Left ventricle myocardium superior (tissue), 1 donor: ENCODE measurements around the gene SLC10A7. TPM values are rescaled to one million over a fixed set of nuclear protein-coding genes. Genes with fewer than 3 reads are reported as not detected.

Source experiments
- ATAC-seq: fragments of 200-7000 bp; cut with Tn5 transposase; one replicate; pipeline ENCODE4 v1.9.1; 2020; ENCODE audit warnings: mild to moderate bottlenecking, moderate library complexity
- DNase-seq: peaks from one replicate; pipeline ENCODE4 v3.0.0-alpha.2; 2020
- intact Hi-C: fragments of 100-400 bp; cut with micrococcal nuclease; formaldehyde crosslinking; loops from one replicate; pipeline ENCODE4 v1.11.0; 2022
- long read RNA-seq: library from polyadenylated mRNA; unstranded; transcript quantifications from one replicate; pipeline ENCODE4 v2.0.0, GENCODE V29; 2021
- total RNA-seq: library from RNA; stranded (reverse); fragmentation: NEBNext Ultra II Directional; extraction: Animal tissue kit (Norgen Biotek cat#: 25700); gene quantifications from one replicate; pipeline ENCODE4 v1.2.1, GENCODE V29; 2021
- donor health status: DM: no; HTN: yes; CAD: no; lungs with severe emphysema.

The SLC10A7 gene, protein sequence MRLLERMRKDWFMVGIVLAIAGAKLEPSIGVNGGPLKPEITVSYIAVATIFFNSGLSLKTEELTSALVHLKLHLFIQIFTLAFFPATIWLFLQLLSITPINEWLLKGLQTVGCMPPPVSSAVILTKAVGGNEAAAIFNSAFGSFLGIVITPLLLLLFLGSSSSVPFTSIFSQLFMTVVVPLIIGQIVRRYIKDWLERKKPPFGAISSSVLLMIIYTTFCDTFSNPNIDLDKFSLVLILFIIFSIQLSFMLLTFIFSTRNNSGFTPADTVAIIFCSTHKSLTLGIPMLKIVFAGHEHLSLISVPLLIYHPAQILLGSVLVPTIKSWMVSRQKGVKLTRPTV
- 4.5 TPM for total RNA-seq
- long read RNA-seq, partial matches to known transcripts, result 0 of 2 reads
- long read RNA-seq, other reads (novel, unspliced or antisense), result 1 of 2 reads

DNA sequence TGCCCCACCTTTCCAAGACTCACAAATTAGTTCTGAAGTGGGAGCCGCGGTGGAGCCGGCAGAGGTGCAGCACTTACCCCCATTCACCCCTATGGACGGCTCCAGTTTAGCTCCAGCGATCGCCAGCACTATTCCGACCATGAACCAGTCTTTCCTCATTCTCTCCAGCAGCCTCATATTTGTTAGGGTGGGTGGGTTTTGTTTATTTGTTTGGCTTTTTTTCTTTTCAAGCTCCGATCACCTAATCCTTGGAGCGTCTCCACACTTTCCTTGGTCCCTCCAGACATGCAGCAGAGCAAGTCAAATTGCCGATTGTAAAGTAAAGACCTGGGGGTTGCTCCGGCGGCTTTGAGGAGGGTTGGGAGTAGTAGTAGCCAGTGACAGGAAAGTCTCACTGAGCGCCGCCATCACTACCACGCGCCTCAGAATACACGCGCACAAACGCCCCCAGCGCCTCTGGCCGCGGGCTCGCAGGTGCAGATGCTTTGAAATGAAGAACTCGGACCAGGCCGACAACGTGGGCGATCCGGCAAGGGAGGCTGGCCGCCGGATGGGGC, at the start of gene SLC10A7:
TSS of gene SLC10A7 (minus strand) at position 400 of the 557 bp plus-strand sequence. CDS start at position 177, 223 bp downstream.
- intact Hi-C loops, result loop anchor here (10.0 kb wide), 1 partner anchor 157 kb away; no protein-coding TSS in a partner anchor
- ATAC-seq, result peak; percentile 96
- peak; percentile 85 for DNase-seq

DNA sequence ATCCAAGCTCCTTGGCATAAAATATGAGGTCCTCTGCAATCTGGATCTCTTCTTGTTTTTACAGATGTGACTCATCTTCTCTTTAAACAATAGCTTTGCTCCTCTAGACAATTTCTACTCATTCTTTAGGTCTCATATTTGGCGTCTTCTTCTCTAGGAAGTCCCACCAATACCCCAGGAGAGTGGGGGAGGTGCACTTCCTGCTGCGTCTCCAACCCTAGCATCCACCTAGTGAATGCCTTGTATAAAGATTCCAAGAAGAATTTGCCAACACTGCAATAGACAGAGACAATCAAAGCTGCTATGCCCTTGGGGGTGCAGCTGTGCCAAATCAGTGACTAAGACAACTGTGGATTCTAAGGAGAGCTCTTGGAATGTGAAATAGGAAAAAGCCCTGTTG, 45.7 kb upstream of the SLC10A7 start:
- DNase-seq, result no peak
- intact Hi-C loops, result no loop called here

DNA sequence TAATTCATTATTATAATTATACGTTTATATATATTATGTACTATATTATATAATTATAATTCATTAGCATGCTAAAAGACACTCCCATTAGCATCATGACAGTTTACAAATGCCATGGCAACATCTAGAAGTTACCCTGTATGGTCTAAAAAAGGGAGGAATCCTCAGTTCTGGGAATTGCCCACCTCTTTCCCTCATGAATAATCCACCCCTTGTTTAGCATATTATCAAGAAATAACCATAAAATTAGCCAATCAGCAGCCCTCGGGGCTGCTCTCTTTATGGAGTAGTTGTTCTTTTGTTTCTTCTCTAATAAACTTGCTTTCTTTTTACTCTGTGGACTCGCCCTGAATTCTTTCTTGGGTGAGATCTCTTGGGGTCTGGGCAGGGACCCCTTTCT, 42.8 kb upstream of the SLC10A7 start:
- intact Hi-C loops, result no loop called here
- ATAC-seq, result no peak
- DNase-seq, result no peak

More for the DNA sequence above, 45.7 kb upstream of the SLC10A7 start:
- ATAC-seq, result no peak

DNA sequence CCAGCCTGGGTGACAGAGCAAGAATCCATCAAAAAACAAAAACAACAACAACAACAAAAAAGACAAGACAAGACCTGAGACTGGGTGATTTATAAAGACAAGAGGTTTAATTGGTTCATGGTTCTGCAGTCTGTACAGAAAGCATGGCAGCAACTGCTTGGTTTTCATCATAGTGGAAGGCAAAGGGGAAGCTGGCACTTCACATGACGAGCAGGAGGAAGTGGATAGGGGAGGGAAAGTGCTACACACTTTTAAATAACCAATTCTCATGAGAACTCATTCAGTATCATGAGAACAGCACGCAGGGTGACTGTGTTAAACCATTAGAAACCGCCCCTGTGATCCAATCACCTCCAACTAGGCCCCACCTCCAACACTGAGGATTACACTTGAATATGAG, 28.4 kb upstream of the SLC10A7 start:
- ATAC-seq, result no peak
- intact Hi-C loops, result no loop called here

DNA sequence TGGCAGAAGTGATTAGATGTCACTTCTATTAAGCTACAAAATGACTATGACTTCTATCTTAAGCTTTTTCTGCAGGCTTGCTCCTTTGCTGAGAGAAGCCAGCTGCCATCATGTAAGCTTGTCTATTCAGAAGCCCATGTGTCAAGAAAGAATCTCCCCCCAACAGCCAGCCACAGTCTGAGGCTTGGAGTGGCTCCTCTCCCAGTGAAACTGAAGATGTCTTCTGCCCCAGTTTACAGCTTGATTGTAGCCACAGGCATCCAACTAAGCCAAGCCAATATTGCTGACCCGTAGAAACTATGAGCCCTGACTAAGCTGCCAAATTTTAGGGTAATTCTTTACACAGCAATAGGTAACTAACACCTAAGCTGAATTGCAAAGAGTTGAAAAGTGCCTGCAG, 26.7 kb upstream of the SLC10A7 start:
- ATAC-seq, result no peak
- no peak for DNase-seq
- intact Hi-C loops, result no loop called here

More for the DNA sequence above, 28.4 kb upstream of the SLC10A7 start:
- no peak for DNase-seq

DNA sequence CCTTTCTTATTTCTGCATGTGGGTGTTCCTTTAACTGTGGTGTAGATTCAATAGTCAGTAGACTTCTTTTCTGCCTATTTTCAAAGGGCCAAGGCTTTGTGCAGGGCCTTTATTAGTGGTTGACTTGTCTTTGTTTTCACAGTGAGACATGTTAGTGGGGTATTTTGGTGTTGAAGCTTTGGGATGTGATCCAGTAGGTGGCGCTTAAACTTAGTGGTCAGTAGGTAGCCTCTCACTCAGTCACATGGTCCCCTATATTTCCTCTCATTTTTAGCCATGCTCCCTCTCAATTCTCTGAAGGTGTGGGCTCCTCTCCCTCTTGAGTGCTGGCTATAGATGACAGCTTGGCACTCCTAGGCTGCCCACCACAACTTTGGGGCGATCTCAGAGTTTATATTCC, 23.4 kb upstream of the SLC10A7 start:
- intact Hi-C loops, result no loop called here
- DNase-seq (no peak), ATAC-seq (no peak)

DNA sequence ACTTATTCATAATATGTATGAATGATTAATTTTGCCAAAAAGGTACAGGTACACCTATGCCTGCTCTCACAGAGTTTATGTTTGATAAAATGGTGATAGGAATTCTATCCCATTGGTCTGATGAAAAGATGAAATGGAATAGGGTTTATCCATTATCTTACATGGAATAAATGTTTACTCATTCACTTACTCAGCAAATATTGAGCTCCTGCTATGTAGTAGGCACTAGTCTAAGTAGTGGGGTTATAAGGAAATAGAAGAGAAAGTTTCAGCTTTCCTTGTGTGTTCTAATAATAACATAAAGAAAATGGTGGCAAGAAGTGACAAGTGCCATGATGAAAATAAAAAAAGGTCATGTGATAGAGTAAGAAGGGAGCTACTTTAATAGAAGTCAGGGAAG, 12.4 kb upstream of the SLC10A7 start:
- no peak for ATAC-seq
- intact Hi-C loops, result no loop called here

DNA sequence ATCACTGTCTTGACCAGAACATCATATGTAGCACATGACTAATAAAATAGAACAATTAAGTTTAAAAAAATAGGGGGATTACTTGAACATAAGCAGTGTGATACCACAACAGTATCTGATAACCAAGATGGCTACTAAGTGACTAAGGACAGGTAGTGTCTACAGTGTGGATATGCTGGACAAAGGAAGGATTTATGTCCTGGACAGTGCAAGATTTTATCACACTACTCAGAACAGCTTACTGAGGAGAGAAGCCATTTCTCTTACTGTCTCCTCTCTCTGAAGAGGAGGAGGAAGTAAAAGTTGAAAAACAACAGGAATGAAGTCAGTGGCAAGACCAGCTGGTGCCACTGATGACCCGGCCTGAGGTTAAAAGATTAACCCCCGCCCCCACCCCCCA, 4.0 kb upstream of the SLC10A7 start:
- ATAC-seq (no peak), DNase-seq (no peak)
- intact Hi-C loops, result loop anchor here (10.0 kb wide), 1 partner anchor 161 kb away; no protein-coding TSS in a partner anchor

More for the DNA sequence above, 12.4 kb upstream of the SLC10A7 start:
- DNase-seq, result no peak

DNA sequence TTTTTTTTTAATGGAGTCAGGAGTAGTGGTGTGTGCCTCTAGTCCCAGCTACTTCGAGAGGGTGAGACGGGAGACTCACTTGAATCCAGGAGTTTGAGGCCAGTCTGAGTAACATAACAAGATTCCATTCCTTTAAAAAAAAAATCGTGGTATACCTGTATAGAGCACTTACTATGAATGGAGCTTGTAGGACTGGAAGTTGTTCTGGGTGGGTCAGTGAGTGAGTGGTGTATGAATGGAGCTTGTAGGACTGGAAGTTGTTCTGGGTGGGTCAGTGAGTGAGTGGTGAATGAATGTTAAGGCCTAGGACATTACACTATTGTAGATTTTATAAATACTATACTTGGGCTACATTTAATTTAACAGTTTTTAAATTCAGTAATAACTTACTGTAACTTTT, 2.9 kb upstream of the SLC10A7 start:
- ATAC-seq, result no peak
- intact Hi-C loops, result loop anchor here (10.0 kb wide), 1 partner anchor 160 kb away; no protein-coding TSS in a partner anchor
- DNase-seq, result no peak

DNA sequence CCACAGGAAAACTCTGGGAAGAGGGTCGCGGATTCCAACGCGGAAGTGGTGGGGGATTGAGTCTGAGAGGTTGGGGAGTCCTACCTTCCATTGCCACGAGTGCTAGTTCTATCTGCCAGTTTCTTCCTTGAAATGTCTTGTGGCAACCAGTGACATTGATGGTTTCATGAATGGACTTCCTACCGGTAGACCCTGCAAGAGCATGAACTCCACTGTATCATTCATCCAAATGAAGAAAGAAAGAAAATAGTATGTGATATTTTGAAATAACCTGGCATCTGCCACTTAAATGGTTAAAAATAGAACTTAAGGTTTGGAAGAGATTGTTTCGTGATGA, 1.1 kb upstream of the SLC10A7 start:
- ATAC-seq, result peak; percentile 6
- no peak for DNase-seq
- intact Hi-C loops, result loop anchor here (10.0 kb wide), 1 partner anchor 158 kb away; no protein-coding TSS in a partner anchor

DNA sequence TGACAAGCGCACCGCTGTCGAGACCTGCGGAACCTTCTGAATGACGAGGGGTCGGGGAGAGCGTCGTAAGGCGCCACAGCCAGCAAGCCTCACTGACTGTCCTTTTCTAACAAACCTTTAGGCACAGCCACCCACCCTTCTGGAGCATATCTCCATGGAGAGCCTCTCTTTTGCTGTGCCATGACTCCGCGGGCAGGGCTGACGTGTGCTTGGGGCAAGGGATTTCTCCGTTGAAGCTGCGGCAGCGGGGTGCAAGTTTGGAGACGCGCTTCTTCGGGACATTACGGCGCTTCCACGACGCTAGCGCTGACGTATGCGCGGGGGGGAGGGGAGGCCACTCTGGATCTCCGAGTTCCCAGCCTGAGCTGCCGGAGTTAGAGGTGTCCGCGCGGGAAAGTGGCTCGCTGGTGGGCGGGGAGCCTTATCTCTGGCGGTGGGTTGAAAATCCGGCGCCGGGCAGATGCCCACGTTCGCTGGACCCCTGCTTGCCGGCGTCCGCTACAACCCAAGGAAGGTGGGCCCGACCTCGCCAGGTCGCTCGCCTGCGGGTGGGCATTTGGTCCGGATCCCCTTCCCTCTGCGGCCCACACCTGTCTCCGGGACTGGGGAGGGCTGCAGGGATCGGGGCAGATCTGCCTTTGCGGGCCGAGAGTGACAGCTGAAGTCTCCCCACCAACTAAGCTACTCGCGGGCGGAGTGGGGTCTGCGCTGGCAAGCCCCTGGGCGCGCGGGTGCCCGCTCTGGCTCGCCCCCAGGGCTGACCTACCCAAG, 543 bp upstream of the SLC10A7 start:
- peak; percentile 96 for DNase-seq
- intact Hi-C loops, result loop anchor here (10.0 kb wide), 1 partner anchor 157 kb away; no protein-coding TSS in a partner anchor
- peak; percentile 99 for ATAC-seq

DNA sequence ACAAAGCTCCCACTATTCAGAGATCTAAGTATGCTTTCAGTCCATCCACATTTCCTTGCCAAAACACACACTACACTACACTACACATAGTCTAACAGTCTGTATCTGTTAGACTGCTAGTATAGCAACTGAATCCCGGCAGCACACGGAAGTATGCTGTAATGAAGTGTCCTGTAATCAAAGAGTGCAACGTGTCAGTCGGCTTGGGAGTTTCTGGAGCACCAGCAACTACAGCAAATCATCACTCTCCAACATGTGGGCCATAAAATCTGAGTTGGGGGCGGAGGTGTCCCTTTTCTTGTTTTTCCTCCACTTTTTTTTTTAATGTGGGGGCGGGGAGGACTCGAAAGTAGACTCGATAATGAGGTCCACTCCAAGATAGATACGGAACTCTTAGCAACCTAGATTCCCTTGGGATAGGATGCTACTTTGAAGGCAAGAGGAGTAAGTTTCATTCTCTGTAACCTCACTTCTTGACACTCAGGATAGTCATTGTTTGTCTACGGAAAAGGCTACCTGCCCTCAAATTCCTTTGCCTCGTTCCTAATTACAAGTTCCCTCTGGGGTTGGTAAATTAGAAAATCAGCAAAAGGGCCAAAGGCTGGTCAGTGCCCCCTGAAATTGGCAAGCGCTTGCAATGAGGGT, 722 bp downstream of the SLC10A7 start:
- DNase-seq (no peak), ATAC-seq (peak; percentile 60)
- intact Hi-C loops, result loop anchor here (10.0 kb wide), 1 partner anchor 156 kb away; no protein-coding TSS in a partner anchor

DNA sequence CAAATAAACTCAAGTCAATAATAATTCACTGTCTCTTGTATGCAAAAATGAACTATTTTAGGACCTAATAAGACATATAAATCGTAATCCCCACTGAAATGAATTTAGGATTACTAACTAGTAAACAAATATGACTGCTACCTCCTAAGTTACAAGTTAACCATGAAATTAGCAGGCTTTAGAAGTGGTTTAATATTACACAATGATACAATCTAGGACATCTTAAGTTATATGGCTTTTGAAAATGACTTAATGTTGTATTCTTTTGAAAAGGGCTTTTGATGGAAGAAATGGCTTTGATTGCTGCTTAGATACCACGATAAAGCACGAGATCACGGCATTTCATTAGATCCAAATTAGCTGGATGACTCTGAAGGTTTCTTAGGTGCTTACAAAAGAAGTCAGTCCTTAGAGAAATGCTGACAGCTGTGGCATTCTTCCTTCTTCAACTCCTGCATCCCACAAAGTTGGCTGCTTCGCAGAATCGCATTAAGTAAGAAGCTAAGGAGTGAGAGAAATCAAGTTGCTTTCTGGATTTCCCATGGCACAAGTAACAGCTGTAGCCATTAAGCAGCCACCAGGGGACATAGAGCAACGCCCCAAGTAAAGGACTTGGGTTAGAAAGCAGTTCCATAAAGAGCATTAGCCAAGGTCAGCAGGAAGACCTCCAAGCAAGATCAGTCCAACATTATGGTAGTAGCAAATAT, 6.9 kb downstream of the SLC10A7 start:
- ATAC-seq (no peak), DNase-seq (no peak)
- intact Hi-C loops, result no loop called here

DNA sequence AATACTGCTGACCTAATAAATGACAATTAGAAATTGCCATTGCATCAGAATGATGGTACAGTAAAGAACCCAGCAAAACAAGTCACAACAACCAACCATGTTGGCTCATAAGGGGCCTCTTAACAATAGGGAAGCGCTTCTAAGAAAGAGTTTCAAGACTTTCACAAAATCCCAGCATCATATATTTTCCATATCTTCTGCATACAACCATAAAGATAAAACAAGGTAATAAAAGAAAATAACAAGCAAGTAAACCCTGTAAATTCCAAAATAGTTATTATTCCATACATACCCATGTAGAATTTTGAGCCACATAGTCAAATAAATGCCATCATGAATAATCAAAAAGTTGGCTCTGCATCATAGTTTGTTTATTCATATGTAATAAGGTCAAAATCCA, 8.2 kb downstream of the SLC10A7 start:
- intact Hi-C loops, result no loop called here
- ATAC-seq, result no peak
- no peak for DNase-seq

DNA sequence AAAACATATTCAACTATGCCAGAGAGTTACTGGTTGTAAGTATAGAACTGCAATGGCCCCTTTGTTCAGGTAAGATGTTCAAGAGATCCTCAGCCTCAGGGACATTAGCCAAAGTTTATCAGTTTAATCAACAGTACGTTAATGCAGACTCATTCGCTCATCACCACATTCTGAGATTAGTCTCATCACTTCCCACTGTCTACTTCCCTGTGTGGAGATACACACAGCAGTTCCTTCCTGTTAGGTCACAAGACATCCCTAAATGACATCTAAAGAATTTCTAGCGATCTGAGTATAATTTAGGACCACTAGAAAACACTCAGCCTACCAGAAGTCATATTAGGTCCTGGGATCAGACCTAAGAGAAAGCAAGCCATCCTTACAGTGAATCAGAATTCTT, 10.4 kb downstream of the SLC10A7 start:
- intact Hi-C loops, result no loop called here
- no peak for DNase-seq
- no peak for ATAC-seq

DNA sequence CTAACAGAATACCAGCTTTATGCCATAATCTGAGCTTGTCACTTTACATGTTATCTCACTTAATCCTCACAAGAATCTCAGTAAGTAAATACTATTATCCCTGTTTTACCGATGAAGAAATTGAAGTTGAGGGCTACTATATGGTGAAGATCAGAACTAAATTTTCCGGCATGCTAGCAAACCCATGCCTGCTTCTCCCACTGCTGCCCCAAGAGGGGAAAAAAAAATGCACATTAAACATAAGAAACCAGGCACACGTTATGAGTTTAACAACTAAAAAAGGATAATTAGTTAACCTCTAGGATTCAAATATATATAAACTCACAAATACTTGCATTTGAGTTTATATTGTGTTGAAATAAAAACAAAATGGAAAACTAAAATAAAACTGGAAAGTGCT, 10.8 kb downstream of the SLC10A7 start:
- ATAC-seq, result no peak
- intact Hi-C loops, result no loop called here
- DNase-seq, result no peak

DNA sequence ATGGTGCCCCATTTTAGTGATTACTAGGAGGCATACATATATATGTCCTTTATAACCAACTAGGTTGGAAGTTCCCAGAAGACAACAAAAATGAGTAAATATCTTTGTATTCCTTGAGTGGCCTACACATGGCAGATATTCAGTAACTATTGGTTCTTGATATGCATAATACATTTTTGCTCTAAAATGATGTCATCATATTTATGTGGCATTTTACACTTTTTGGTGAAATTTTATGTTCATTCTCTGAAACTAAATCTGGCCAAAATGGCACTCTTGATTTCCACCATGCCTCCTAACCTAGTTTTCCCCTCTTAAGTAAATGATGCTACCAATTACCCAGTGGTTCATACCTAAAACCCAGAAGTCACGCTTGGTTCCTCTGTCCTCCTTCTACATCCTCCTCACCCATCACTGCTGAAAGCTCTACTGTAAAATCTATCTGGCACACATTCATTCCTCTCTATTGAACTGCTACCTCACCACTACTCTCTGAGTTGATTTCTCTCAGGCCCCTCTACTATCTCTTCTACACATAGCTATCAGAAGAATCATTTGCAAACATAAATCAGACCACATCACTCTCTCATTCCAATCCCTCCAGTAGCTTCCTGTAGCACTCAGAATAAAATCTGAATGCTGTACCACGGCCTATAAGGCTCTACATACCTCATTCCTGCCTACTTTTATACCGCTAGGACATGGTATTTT, 13.4 kb downstream of the SLC10A7 start:
- ATAC-seq (no peak), DNase-seq (no peak)
- intact Hi-C loops, result no loop called here

DNA sequence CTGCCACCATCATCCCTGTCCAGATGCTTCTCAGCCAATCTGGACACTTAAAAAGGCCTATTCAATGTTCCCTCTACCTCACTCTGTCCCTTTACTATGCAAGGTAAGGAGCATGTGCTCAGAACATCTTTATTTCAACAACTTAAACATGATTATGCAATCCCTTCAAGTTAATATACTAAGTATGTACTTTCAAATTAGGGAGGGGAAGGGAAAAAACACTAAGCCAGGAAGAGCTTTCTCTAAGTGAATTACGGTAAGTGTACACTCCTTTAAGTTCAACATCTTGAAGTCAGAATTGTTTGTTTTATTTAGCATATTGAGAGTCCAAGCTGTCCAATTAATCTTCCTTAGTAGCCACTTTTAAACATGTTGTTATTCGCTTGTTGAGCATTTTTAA, 14.1 kb downstream of the SLC10A7 start:
- ATAC-seq (no peak), DNase-seq (no peak)
- intact Hi-C loops, result no loop called here
